Esophagus squamous epithelium (tissue), 4 donors: ENCODE data around the gene MRGPRD.

Source experiments
- POLR2A ChIP-seq, 4 donors: fragments of 450-650 bp; IDR thresholded peaks; one replicate each; pipeline ENCODE4 v1.6.1; 2017; ENCODE audit warnings: antibody characterized with exemption in 4 of 4, mild to moderate bottlenecking in 4 of 4, moderate library complexity in 3 of 4
- TF ChIP-seq, protein P1 (sequence below), 6 experiments: fragments of 450-650 bp in 4 of 6; fragments of 200-600 bp in 2 of 6; sonication (generic) in 2 of 6; IDR thresholded peaks; one replicate each; pipeline ENCODE4 v1.5.1; 2016 to 2019; ENCODE audit warnings: antibody characterized with exemption in 6 of 6, mild to moderate bottlenecking in 4 of 6, moderate library complexity in 4 of 6

DNA sequence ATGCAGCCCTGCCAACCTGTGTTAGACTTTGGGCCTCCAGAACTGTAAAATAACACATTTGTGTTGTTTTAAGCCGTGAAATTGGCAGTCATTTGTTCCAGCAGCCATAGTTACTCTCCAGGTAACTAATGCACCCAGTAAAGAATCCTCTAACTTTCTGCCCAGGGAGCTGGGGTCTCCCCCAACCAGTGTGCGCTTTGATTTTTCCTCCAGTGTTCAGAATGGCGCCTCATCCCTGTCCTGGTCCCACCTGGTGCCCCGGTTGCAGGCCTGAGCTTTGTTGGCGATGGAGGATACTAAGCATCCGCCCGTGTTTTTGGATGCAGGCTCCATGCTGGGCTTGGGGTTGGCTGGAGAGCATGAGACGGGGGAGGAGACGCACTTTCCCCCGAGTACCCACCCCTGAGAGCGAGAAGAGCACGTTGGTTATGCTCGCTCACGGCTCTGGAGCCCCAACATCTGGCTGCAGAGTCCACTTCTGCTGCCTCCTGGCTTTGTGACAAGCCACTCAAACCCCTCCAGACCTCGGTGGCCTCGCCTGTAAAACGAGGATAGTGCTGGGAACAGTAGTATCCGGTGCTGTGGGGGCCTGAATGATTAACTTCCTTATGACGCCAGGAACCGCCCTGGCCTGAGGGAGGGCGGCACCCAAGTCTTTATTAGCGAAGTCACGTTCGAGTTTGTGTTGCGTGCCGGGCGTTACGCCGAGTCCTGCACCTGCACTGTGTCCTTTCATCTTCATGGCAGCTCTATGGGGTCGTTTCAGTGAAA is 25.8 kb downstream of the MRGPRD start:
- TF ChIP-seq, protein P1, sequence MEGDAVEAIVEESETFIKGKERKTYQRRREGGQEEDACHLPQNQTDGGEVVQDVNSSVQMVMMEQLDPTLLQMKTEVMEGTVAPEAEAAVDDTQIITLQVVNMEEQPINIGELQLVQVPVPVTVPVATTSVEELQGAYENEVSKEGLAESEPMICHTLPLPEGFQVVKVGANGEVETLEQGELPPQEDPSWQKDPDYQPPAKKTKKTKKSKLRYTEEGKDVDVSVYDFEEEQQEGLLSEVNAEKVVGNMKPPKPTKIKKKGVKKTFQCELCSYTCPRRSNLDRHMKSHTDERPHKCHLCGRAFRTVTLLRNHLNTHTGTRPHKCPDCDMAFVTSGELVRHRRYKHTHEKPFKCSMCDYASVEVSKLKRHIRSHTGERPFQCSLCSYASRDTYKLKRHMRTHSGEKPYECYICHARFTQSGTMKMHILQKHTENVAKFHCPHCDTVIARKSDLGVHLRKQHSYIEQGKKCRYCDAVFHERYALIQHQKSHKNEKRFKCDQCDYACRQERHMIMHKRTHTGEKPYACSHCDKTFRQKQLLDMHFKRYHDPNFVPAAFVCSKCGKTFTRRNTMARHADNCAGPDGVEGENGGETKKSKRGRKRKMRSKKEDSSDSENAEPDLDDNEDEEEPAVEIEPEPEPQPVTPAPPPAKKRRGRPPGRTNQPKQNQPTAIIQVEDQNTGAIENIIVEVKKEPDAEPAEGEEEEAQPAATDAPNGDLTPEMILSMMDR (IDR thresholded peaks at IDR 0.05) = no peak
- TF ChIP-seq POLR2A (IDR thresholded peaks at IDR 0.05) = no peak
